A549 (cell line): ENCODE data around the gene SUOX. TPM values are rescaled to one million over a fixed set of nuclear protein-coding genes. Genes with fewer than 3 reads are reported as not detected.

Experiments used
- ATAC-seq, 2 experiments: fragments of 200-7000 bp in 1 of 2; fragments of >200 bp in 1 of 2; cut with Nextera tagmentation in 1 of 2; cut with Tn5 transposase in 1 of 2; 3 replicates each; pipeline versions ENCODE4 v1.8.0 to v1.9.1; 2018 to 2020; ENCODE audit warnings: mild to moderate bottlenecking in 1 of 2, moderate library complexity in 1 of 2
- CTCF ChIA-PET: fragments of 300-600 bp; sonication (Branson Sonifier 250); formaldehyde crosslinking; extraction: SDS; loops from one replicate; lab custom pipeline; 2021; ENCODE audit warnings: antibody characterized with exemption, inconsistent platforms; lab: Yijun Ruan, JAX
- POLR2A ChIA-PET: fragments of 350-600 bp; formaldehyde crosslinking; extraction: SDS; loops from one replicate; lab custom pipeline; 2021; ENCODE audit warnings: antibody characterized with exemption, inconsistent platforms; lab: Yijun Ruan, JAX
- DNase-seq, 2 experiments: peaks; one replicate each; pipeline versions ENCODE4 v3.0.0 to v3.0.0-alpha.2; 2011 to 2016; ENCODE audit warnings: low read depth in 1 of 2, low spot score in 1 of 2
- FAIRE-seq: peaks from 2 replicates; lab custom pipeline; 2011; peaks lifted over from hg19 to GRCh38; lab: Jason Lieb, UNC
- H3K27ac ChIP-seq, 2 experiments: fragments of >200 bp; sonication (Bioruptor Twin); formaldehyde crosslinking; 3 replicates each; pipeline ENCODE4 v1.5.1; 2016 to 2017
- H3K4me1 ChIP-seq: fragments of >200 bp; sonication (Bioruptor Twin); formaldehyde crosslinking; 3 replicates; pipeline ENCODE4 v1.6.1; 2016
- H3K4me2 ChIP-seq: fragments of >200 bp; sonication (Bioruptor Twin); formaldehyde crosslinking; 3 replicates; pipeline ENCODE4 v1.6.1; 2016
- H3K4me3 ChIP-seq: fragments of >200 bp; sonication (Bioruptor Twin); formaldehyde crosslinking; 3 replicates; pipeline ENCODE4 v1.5.1; 2016
- H3K9me3 ChIP-seq: fragments of >200 bp; sonication (Bioruptor Twin); formaldehyde crosslinking; 3 replicates; pipeline ENCODE4 v1.6.1; 2016
- CEBPB ChIP-seq, 2 experiments: fragments of >200 bp in 1 of 2; sonication (Bioruptor Twin) in 1 of 2; formaldehyde crosslinking in 1 of 2; IDR thresholded peaks; 2 replicates each; pipeline ENCODE4 v1.6.1; 2012 to 2016
- E2F6 ChIP-seq: IDR thresholded peaks from 2 replicates; pipeline ENCODE4 v1.6.1; 2012; ENCODE audit warnings: low read depth, borderline replicate concordance
- EHMT2 ChIP-seq: fragments of 200-600 bp; sonication (generic); IDR thresholded peaks from 2 replicates; pipeline ENCODE4 v1.6.1; 2016; ENCODE audit warnings: antibody characterized with exemption, low read depth, mild to moderate bottlenecking, moderate library complexity
- FOSB ChIP-seq: fragments of 250-450 bp; sonication (Bioruptor Pico); IDR thresholded peaks from 2 replicates; pipeline ENCODE4 v1.5.0; 2020; ENCODE audit warnings: mild to moderate bottlenecking, moderate library complexity
- GATA3 ChIP-seq: IDR thresholded peaks from 2 replicates; pipeline ENCODE4 v1.6.1; 2012; ENCODE audit warnings: borderline replicate concordance
- HEYL ChIP-seq: fragments of 250-450 bp; sonication (Bioruptor Pico); IDR thresholded peaks from 2 replicates; pipeline ENCODE4 v1.8.0; 2021; ENCODE audit warnings: mild to moderate bottlenecking, moderate library complexity
- HOXB13 ChIP-seq: fragments of 250-450 bp; sonication (Bioruptor Pico); IDR thresholded peaks from 2 replicates; pipeline ENCODE4 v1.5.0; 2020; ENCODE audit warnings: low read depth, mild to moderate bottlenecking, moderate library complexity
- HOXB5 ChIP-seq: fragments of 250-450 bp; sonication (Bioruptor Pico); IDR thresholded peaks from 2 replicates; pipeline ENCODE4 v1.5.0; 2020; ENCODE audit warnings: mild to moderate bottlenecking, moderate library complexity
- JUN ChIP-seq, 2 experiments: fragments of >200 bp; sonication (Bioruptor Twin); formaldehyde crosslinking; IDR thresholded peaks; 2 replicates in 1 of 2; 3 replicates in 1 of 2; pipeline ENCODE4 v1.6.1; 2016 to 2017
- JUNB ChIP-seq: fragments of >200 bp; sonication (Bioruptor Twin); formaldehyde crosslinking; IDR thresholded peaks from 2 replicates; pipeline ENCODE4 v1.6.1; 2016
- KDM5A ChIP-seq: fragments of 200-600 bp; sonication (generic); IDR thresholded peaks from 2 replicates; pipeline ENCODE4 v1.6.1; 2016; ENCODE audit warnings: antibody characterized with exemption, mild to moderate bottlenecking
- MAZ ChIP-seq: fragments of 150-350 bp; IDR thresholded peaks from 2 replicates; pipeline ENCODE4 v1.6.1; 2014; ENCODE audit warnings: antibody characterized with exemption, low read depth, low read length, borderline replicate concordance
- NFE2L2 ChIP-seq: fragments of 150-350 bp; conservative IDR thresholded peaks from 2 replicates; pipeline ENCODE4 v1.6.1; 2014; ENCODE audit warnings: low read length
- PHF8 ChIP-seq: fragments of 200-600 bp; sonication (generic); IDR thresholded peaks from 2 replicates; pipeline ENCODE4 v1.6.1; 2016; ENCODE audit warnings: low read depth, mild to moderate bottlenecking, antibody characterized with exemption, moderate library complexity, borderline replicate concordance
- RAD21 ChIP-seq, 2 experiments: fragments of >200 bp in 1 of 2; sonication (Bioruptor Twin) in 1 of 2; formaldehyde crosslinking in 1 of 2; IDR thresholded peaks in 1 of 2; conservative IDR thresholded peaks in 1 of 2; 2 replicates in 1 of 2; 3 replicates in 1 of 2; pipeline ENCODE4 v1.6.1; 2012 to 2018; ENCODE audit warnings: inconsistent platforms in 1 of 2
- RARB ChIP-seq: fragments of 250-450 bp; sonication (Bioruptor Pico); IDR thresholded peaks from 2 replicates; pipeline ENCODE4 v1.8.0; 2021; ENCODE audit warnings: mild to moderate bottlenecking, moderate library complexity
- REST ChIP-seq: fragments of 200-600 bp; sonication (generic); IDR thresholded peaks from 2 replicates; pipeline ENCODE4 v1.6.1; 2016; ENCODE audit warnings: antibody characterized with exemption, mild to moderate bottlenecking, moderate library complexity
- RFX5 ChIP-seq: fragments of 450-650 bp; IDR thresholded peaks from 2 replicates; pipeline ENCODE4 v1.7.1; 2014; ENCODE audit warnings: antibody characterized with exemption, mild to moderate bottlenecking, moderate library complexity
- TP53 ChIP-seq: fragments of 250-450 bp; sonication (Bioruptor Pico); IDR thresholded peaks from 2 replicates; pipeline ENCODE4 v1.5.0; 2021; ENCODE audit warnings: mild to moderate bottlenecking, moderate library complexity
- ZC3H11A ChIP-seq: fragments of 450-650 bp; IDR thresholded peaks from 2 replicates; pipeline ENCODE4 v1.6.1; 2014; ENCODE audit warnings: antibody characterized with exemption, mild to moderate bottlenecking
- ZFP36 ChIP-seq: fragments of 450-650 bp; IDR thresholded peaks from 2 replicates; pipeline ENCODE4 v1.6.1; 2014; ENCODE audit warnings: borderline replicate concordance; ENCODE audit not compliant: partially characterized antibody
- WGBS: methylation state at CpG from one replicate; pipeline ENCODE4 v1.1.6; 2017; ENCODE audit errors: missing lambda C conversion rate; 5-methylcytosine and 5-hydroxymethylcytosine counted together
- polyA plus RNA-seq, 4 experiments: library from polyadenylated mRNA; depleted of rRNA in 3 of 4; stranded (reverse); fragments of >200 nt; fragmentation: RNase III in 1 of 4; extraction: RNeasy Plus Mini Kit Qiagen cat#74134 plus additional on column Dnase treatment in 1 of 4; gene quantifications; 2 replicates in 3 of 4; 3 replicates in 1 of 4; pipeline ENCODE4 v1.2.3, GENCODE V29; 2011 to 2017
- TF ChIP-seq, protein P1 (sequence below): IDR thresholded peaks from 2 replicates; pipeline ENCODE4 v1.6.1; 2012
- TF ChIP-seq, protein P2 (sequence below): fragments of 450-650 bp; IDR thresholded peaks from 2 replicates; pipeline ENCODE4 v1.6.1; 2014; ENCODE audit warnings: antibody characterized with exemption

The SUOX gene
- polyA plus RNA-seq, 2 of the 4 experiments (the other 2 are of a cell fraction) = 13.6 to 15.6 TPM

DNA sequence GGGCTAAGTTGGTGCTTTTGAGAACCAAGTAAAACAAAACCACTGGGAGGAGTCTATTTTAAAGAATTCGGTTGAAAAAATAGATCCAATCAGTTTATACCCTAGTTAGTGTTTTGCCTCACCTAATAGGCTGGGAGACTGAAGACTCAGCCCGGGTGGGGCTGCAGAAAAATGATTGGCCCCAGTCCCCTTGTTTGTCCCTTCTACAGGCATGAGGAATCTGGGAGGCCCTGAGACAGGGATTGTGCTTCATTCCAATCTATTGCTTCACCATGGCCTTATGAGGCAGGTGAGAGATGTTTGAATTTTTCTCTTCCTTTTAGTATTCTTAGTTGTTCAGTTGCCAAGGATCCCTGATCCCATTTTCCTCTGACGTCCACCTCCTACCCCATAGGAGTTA lies 25.0 kb upstream of the SUOX start:
- DNase-seq (peak in 1 of 2 experiments; percentile 39), FAIRE-seq (no peak), ATAC-seq (no peak)
- Histone ChIP-seq H3K27ac (no peak overlapping the region), H3K9me3 (no peaks in the 10 kb centered on the region), H3K4me3 (no peak overlapping the region), H3K4me2 (peak overlapping the region; percentile 88; the same call in 2 of the 3 replicates), H3K4me1 (peaks cover 32% of the 10 kb centered on the region; the same call in 2 of the 3 replicates)
- POLR2A ChIA-PET = no interaction called here
- CTCF ChIA-PET = interaction anchor here (2.9 kb wide), 1 partner anchor 16 kb away, joined by 12 read pairs; no protein-coding TSS in a partner anchor
- TF ChIP-seq HEYL (CRISPR knock-in tag) (no peak), REST (no peak), RAD21 (conservative IDR thresholded peaks at IDR 0.05 in 1 of 2, IDR thresholded peaks at IDR 0.05 in 1 of 2) (no peak), ZC3H11A (no peak), EHMT2 (no peak), RFX5 (no peak), E2F6 (no peak), FOSB (no peak), JUN (IDR thresholded peaks at IDR 0.05) (no peak), JUNB (no peak), HOXB5 (CRISPR knock-in tag) (no peak), CEBPB (IDR thresholded peaks at IDR 0.05) (no peak; a peak in 1 of 4 replicates), HOXB13 (CRISPR knock-in tag) (no peak), PHF8 (no peak)
- TF ChIP-seq, protein P1, sequence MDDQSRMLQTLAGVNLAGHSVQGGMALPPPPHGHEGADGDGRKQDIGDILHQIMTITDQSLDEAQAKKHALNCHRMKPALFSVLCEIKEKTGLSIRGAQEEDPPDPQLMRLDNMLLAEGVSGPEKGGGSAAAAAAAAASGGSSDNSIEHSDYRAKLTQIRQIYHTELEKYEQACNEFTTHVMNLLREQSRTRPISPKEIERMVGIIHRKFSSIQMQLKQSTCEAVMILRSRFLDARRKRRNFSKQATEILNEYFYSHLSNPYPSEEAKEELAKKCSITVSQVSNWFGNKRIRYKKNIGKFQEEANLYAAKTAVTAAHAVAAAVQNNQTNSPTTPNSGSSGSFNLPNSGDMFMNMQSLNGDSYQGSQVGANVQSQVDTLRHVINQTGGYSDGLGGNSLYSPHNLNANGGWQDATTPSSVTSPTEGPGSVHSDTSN = no peak
- 48% methylated on average over 3 of the region's 3 CpGs for WGBS

GRCh38 chr12:55972456-55972855 lies 24.6 kb upstream of the SUOX start:
- CTCF ChIA-PET = interaction anchor here (2.9 kb wide), 1 partner anchor 16 kb away, joined by 12 read pairs; no protein-coding TSS in a partner anchor
- H3K4me1 ChIP-seq = peaks cover 29% of the 10 kb centered on the region; the same call in 2 of the 3 replicates
- FAIRE-seq (no peak), ATAC-seq (no peak), DNase-seq (no peak)
- POLR2A ChIA-PET = no interaction called here
- no peak overlapping the region for H3K4me3 ChIP-seq
- TF ChIP-seq, protein P2, sequence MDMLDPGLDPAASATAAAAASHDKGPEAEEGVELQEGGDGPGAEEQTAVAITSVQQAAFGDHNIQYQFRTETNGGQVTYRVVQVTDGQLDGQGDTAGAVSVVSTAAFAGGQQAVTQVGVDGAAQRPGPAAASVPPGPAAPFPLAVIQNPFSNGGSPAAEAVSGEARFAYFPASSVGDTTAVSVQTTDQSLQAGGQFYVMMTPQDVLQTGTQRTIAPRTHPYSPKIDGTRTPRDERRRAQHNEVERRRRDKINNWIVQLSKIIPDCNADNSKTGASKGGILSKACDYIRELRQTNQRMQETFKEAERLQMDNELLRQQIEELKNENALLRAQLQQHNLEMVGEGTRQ = no peak
- TF ChIP-seq ZFP36 (no peak), FOSB (no peak), MAZ (no peak), JUNB (no peak), GATA3 (no peak), TP53 (CRISPR knock-in tag) (no peak), E2F6 (no peak), NFE2L2 (no peak), EHMT2 (no peak), JUN (IDR thresholded peaks at IDR 0.05) (no peak), RARB (CRISPR knock-in tag) (no peak), KDM5A (no peak), RFX5 (no peak)
- WGBS = 83% methylated on average over 1 of the region's 1 CpG
- H3K4me2 ChIP-seq = peak overlapping the region; percentile 88
- H3K9me3 ChIP-seq = no peaks in the 10 kb centered on the region
- peak overlapping the region; percentile 69 to 83; a peak in 5 of 6 replicates for H3K27ac ChIP-seq
